Astrocyte of the spinal cord (primary cell): ENCODE results near the gene TCF7L2.

Experiments used
- DNase-seq: peaks from one replicate; pipeline ENCODE4 v3.0.0; 2011; ENCODE audit warnings: low read depth, low spot score
- H3K4me3 ChIP-seq: 2 replicates; pipeline ENCODE4 v1.5.1; 2011; ENCODE audit warnings: low read depth, mild to moderate bottlenecking, low read length, moderate library complexity
- CTCF ChIP-seq: IDR thresholded peaks from 2 replicates; pipeline ENCODE4 v1.5.1; 2012; ENCODE audit warnings: low read depth, mild to moderate bottlenecking, low read length, inconsistent platforms
- in situ Hi-C: cut with HindIII; loops from 2 replicates; pipeline ENCODE4 v1.10.0; 2017; ENCODE audit warnings: low sequenced_read_pairs

Gene TCF7L2

DNA sequence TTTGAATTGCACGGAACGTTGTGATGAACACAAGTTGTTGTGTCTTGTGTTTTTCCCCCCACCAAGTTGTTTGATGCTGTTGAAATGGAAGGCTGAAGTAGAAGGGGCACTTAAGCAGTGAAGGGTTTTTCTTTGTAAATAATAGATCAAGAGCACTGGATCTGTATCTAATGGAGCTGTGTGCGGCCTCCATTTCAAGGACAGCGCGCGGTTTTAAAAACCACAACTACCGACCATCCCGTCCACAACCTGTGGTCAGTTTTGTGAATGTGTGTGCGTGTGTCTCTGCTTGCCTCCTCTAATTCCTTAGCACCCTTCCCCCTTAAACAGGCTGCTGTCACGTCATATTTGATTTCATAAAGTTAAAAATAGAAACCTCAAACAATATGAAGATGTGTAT lies 165.5 kb downstream of the TCF7L2 start:
- no peak for TF ChIP-seq CTCF
- in situ Hi-C loops, result no loop called here

DNA sequence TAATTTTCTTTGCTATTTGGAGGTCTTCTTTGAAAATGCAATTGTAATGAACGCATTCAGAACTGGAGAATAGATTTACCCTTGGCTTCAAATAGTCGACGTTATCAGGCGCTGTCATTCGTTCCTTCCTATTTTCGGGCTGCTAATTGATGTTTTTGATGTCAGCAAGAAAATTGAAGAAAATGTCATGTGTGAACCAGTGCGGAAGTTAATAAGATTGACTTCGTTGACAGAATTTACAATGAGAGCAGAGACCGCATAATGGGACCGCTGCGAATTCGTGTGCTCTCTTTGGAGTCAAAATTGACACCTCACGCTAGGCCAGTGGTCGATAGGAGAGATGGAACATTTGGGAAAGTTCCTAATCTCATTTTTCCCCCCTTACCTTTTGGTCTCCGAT lies 168.8 kb downstream of the TCF7L2 start:
- H3K4me3 ChIP-seq, result no peak overlapping the region
- no peak for DNase-seq
- in situ Hi-C loops, result no loop called here
- TF ChIP-seq CTCF, result no peak

More for the DNA sequence above, 165.5 kb downstream of the TCF7L2 start:
- no peak overlapping the region for H3K4me3 ChIP-seq
- DNase-seq, result no peak

- DNase-seq, result no peak
- in situ Hi-C loops, result no loop called here
- TF ChIP-seq CTCF, result no peak
- no peak overlapping the region for H3K4me3 ChIP-seq
These were observed 169.8 kb downstream of the TCF7L2 start for GRCh38 chr10:113119801-113120200.

DNA sequence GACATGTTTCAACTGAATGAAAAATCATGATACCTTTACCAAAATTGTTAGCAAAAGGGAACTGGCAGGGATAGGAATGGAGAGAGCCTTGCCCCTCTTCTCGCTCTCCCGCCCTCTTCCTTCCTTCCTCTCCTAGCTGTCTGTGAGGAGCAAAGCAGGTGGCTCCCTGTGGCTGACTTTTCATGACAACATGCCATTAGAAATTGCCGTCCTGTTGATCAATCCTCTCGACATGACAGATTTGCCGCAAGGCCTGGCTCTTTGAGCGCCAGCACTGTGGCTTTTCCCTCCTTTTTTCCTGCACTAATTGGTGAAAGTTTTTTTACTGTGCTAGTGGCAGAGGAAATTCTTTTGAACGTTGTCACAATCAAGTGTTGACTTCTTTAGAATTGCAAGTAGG lies 171.1 kb downstream of the TCF7L2 start:
- in situ Hi-C loops, result no loop called here
- H3K4me3 ChIP-seq, result no peak overlapping the region
- no peak for DNase-seq
- no peak for TF ChIP-seq CTCF

GRCh38 chr10:113122947-113123346 lies 172.9 kb downstream of the TCF7L2 start:
- H3K4me3 ChIP-seq, result no peak overlapping the region
- no peak for DNase-seq
- no peak for TF ChIP-seq CTCF
- in situ Hi-C loops, result no loop called here

DNA sequence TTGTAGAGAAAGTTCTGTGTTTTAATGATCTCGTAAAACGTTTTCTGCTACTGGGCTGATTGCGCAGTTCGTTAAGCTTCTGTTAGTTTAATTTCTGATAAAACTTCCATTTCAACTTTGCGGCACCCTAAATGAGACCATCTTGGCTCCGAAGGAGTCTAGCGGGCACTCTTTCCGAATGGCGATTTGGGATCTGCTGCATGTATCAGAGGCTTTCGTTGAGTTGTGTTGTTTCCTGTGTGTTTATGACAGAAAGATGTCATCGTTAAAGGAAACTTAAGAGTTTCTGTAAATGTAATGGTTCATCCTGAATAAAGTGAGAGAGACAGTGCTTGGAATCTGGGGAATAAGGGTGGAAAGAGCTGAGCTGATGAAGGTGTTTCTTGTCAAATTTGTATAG lies 174.7 kb downstream of the TCF7L2 start:
- no peak for TF ChIP-seq CTCF
- DNase-seq, result no peak
- no peak overlapping the region for H3K4me3 ChIP-seq
- in situ Hi-C loops, result no loop called here

- no peak for DNase-seq
- H3K4me3 ChIP-seq, result no peak overlapping the region
- no peak for TF ChIP-seq CTCF
- in situ Hi-C loops, result no loop called here
These were observed 175.6 kb downstream of the TCF7L2 start for GRCh38 chr10:113125612-113126011.
